Measurements from ENCODE around the gene TAS2R7.

GRCh38 chr12:10829994-10830393, 27.6 kb upstream of the TAS2R7 start:
- no peak for TF ChIP-seq CTCF (IDR thresholded peaks at IDR 0.05)
- TF ChIP-seq POLR2A (IDR thresholded peaks at IDR 0.05), result no peak
